Measurements from ENCODE around the gene FLCN.

GRCh38 chr17:17254036-17254435 is 17.1 kb upstream of the FLCN start:
- TF ChIP-seq CTCF (IDR thresholded peaks at IDR 0.05): no peak
- TF ChIP-seq POLR2AphosphoS5 (IDR thresholded peaks at IDR 0.05; ENCODE audit: insufficient read depth in 1 of 2, low read depth in 1 of 2): no peak

Data from vagina (tissue), 2 donors.